KMS-11 (cell line): ENCODE results near the gene IPMK.

Experiments used
- H2AFZ ChIP-seq: fragments of 200-600 bp; sonication (generic); 2 replicates; pipeline ENCODE4 v1.6.1; 2016; ENCODE audit warnings: antibody characterized with exemption, mixed run types, low read depth
- H3K27ac ChIP-seq: fragments of 200-600 bp; sonication (generic); 2 replicates; pipeline ENCODE4 v1.6.1; 2016; ENCODE audit warnings: mild to moderate bottlenecking, mixed run types
- H3K27me3 ChIP-seq: fragments of 200-600 bp; sonication (generic); 2 replicates; pipeline ENCODE4 v1.6.1; 2017; ENCODE audit warnings: mild to moderate bottlenecking, low read depth, mixed run types, moderate library complexity; ENCODE audit not compliant: insufficient read depth
- H3K36me3 ChIP-seq: fragments of 200-600 bp; sonication (generic); 2 replicates; pipeline ENCODE4 v1.6.1; 2017; ENCODE audit warnings: mild to moderate bottlenecking, mixed run types; ENCODE audit not compliant: insufficient read depth
- H3K4me1 ChIP-seq: fragments of 200-600 bp; sonication (generic); 2 replicates; pipeline ENCODE4 v1.6.1; 2016; ENCODE audit warnings: mild to moderate bottlenecking, low read depth, mixed run types; ENCODE audit not compliant: poor library complexity, severe bottlenecking
- H3K4me2 ChIP-seq: fragments of 200-600 bp; sonication (generic); 2 replicates; pipeline ENCODE4 v1.7.0; 2016; ENCODE audit warnings: mild to moderate bottlenecking, mixed run types
- H3K4me3 ChIP-seq: fragments of 200-600 bp; sonication (generic); IDR thresholded peaks from 2 replicates; pipeline ENCODE4 v1.6.1; 2017; ENCODE audit warnings: low read depth, low read length, mixed read lengths; ENCODE audit not compliant: insufficient read depth
- H3K79me2 ChIP-seq: fragments of 200-600 bp; sonication (generic); 2 replicates; pipeline ENCODE4 v1.6.1; 2016; ENCODE audit warnings: low read depth, mixed run types; ENCODE audit not compliant: insufficient read depth
- H3K9ac ChIP-seq: fragments of 200-600 bp; sonication (generic); 2 replicates; pipeline ENCODE4 v1.6.1; 2016; ENCODE audit warnings: mild to moderate bottlenecking, mixed run types
- H4K20me1 ChIP-seq: fragments of 200-600 bp; sonication (generic); 2 replicates; pipeline ENCODE4 v1.6.1; 2016; ENCODE audit warnings: mild to moderate bottlenecking, mixed run types; ENCODE audit not compliant: insufficient read depth
- TF ChIP-seq, protein P1 (sequence below): fragments of 200-600 bp; sonication (generic); conservative IDR thresholded peaks from 2 replicates; pipeline ENCODE4 v1.6.1; 2017; ENCODE audit warnings: low read depth, mild to moderate bottlenecking, antibody characterized with exemption, low read length, moderate library complexity, mixed read lengths

The IPMK gene

DNA sequence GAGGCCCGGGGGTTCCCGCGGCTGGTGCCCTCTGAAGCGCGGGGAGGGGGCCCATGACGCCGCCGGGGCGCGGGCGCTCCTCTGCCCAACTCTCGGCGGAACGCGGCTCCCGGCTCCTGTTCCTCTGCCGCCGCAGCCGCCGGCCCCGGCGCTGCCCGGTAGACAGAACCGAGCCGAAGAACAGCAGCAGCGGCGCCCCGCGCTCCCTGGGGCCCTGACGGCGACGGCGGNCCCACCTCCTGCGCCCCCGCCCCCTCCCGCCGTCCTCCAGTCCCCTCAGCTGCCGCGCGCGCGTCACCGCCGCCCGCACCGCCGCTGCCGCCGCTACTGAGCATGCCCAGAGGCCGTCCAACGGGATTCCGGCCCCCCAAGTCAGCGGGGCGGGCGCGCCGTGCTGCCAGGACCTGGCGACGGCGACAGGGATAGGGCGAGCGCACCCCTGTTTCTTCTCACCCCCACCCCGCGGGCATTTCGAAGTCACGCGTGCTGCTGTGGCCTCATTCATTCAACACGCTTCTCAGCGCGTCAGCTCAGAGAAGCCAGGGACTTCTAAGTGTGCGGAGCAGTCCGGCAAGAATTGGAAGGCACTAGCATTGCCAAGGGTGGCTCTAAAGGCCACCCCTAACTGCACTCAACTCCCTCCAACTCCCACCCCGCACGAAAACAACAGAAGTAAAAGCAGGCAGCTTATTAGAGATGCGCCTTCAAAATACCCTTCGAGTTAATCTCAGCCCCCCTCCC lies at the start of gene IPMK:
Gene IPMK (minus strand): TSS at position 182 of the 741 bp plus-strand sequence. CDS start 283 bp downstream, outside the sequence.
- TF ChIP-seq, protein P1, sequence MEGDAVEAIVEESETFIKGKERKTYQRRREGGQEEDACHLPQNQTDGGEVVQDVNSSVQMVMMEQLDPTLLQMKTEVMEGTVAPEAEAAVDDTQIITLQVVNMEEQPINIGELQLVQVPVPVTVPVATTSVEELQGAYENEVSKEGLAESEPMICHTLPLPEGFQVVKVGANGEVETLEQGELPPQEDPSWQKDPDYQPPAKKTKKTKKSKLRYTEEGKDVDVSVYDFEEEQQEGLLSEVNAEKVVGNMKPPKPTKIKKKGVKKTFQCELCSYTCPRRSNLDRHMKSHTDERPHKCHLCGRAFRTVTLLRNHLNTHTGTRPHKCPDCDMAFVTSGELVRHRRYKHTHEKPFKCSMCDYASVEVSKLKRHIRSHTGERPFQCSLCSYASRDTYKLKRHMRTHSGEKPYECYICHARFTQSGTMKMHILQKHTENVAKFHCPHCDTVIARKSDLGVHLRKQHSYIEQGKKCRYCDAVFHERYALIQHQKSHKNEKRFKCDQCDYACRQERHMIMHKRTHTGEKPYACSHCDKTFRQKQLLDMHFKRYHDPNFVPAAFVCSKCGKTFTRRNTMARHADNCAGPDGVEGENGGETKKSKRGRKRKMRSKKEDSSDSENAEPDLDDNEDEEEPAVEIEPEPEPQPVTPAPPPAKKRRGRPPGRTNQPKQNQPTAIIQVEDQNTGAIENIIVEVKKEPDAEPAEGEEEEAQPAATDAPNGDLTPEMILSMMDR = no peak
- Histone ChIP-seq H3K4me2 (peak within 1 kb of the TSS; percentile 87), H3K27ac (peak within 1 kb of the TSS; percentile 69), H3K9ac (peak within 1 kb of the TSS; percentile 67), H3K4me3 (no peak within 1 kb of the TSS), H3K27me3 (no peaks in the 10 kb centered on the region), H2AFZ (peak within 1 kb of the TSS; percentile 80), H4K20me1 (no peaks in the 10 kb centered on the region), H3K36me3 (no peaks in the 10 kb centered on the region), H3K4me1 (peaks cover 28% of the 10 kb centered on the region), H3K79me2 (peaks cover 76% of the 10 kb centered on the region)

DNA sequence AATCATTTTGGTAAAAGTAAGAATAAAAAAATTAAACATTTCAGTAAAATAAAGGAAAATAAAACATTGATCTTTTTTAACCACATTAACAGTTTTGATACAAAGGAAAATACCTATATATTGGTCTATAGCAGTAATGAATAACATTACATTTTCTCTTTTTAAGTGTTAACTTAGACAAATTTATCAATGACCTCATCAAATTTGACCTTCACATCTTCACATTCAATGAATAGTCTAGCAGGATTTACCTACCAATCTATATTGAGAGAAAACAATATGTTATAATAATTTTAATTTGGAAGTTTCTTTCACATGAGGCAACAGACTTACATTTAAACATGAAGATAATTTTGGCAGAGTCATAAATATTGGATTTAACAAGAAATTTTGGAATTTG lies 49.2 kb upstream of the IPMK start:
- Histone ChIP-seq H3K79me2 (no peaks in the 10 kb centered on the region), H4K20me1 (no peaks in the 10 kb centered on the region), H3K4me2 (no peak overlapping the region), H3K4me1 (no peaks in the 10 kb centered on the region), H2AFZ (no peak overlapping the region), H3K27ac (no peak overlapping the region), H3K9ac (no peak overlapping the region), H3K36me3 (no peaks in the 10 kb centered on the region), H3K27me3 (no peaks in the 10 kb centered on the region), H3K4me3 (no peak overlapping the region)
- TF ChIP-seq, protein P1 = no peak

DNA sequence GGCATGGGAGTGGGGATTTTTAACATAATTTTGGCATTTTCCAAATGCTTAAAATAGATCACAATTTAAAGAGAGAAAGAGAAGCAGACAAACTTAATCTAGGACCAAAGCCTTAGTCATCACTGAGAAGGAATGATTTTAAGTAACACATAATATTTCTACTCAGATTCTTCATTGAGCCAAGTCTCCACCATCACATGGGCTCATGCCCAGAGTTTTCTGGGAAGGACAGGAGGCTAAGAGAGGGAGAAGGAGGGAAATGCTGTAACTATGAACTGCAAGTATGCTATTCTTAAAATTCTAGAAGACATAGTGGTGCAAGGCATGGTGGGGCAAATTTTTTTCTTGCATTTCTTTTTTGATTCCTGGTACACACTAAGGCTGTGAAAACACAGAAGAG lies 43.3 kb upstream of the IPMK start:
- H3K4me1 ChIP-seq = no peaks in the 10 kb centered on the region
- no peak overlapping the region for H3K4me2 ChIP-seq
- H3K79me2 ChIP-seq = no peaks in the 10 kb centered on the region
- H3K27me3 ChIP-seq = no peaks in the 10 kb centered on the region
- no peak overlapping the region for H2AFZ ChIP-seq
- TF ChIP-seq, protein P1 = no peak
- no peak overlapping the region for H3K4me3 ChIP-seq
- H3K36me3 ChIP-seq = no peaks in the 10 kb centered on the region
- H3K27ac ChIP-seq = no peak overlapping the region
- no peaks in the 10 kb centered on the region for H4K20me1 ChIP-seq
- H3K9ac ChIP-seq = no peak overlapping the region

DNA sequence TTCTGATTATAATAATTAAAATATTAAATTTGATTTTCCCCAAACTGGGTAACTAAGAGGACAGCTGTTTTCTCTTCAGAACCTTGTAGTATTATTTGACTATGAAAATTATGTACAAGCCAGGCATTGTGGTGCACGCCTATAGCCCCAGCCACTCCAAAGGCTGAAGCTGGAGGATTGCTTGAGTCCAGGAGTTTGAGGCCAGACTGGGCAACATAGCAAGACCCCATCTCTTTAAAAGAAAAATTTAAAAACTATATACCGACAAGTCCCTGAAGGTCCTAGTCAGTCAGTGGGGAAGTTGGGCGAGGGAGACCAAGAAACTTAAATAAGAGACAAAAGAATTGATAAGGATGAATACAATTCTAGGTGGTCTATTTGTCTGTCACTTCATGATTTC lies 40.0 kb upstream of the IPMK start:
- H3K4me2 ChIP-seq = no peak overlapping the region

More for the DNA sequence above, 40.0 kb upstream of the IPMK start:
- no peaks in the 10 kb centered on the region for H3K27me3 ChIP-seq
- H2AFZ ChIP-seq = no peak overlapping the region
- no peaks in the 10 kb centered on the region for H3K36me3 ChIP-seq
- no peaks in the 10 kb centered on the region for H3K4me1 ChIP-seq
- TF ChIP-seq, protein P1 = no peak
- H3K27ac ChIP-seq = no peak overlapping the region
- H3K4me3 ChIP-seq = no peak overlapping the region
- H3K9ac ChIP-seq = no peak overlapping the region
- no peaks in the 10 kb centered on the region for H3K79me2 ChIP-seq
- H4K20me1 ChIP-seq = no peaks in the 10 kb centered on the region
